Stomach (tissue), 9 donors: ENCODE data around the gene RAMP1. TPM values are rescaled to one million over a fixed set of nuclear protein-coding genes. Genes with fewer than 3 reads are reported as not detected.

Source experiments
- DNase-seq, 2 donors: peaks; one replicate each; pipeline versions ENCODE4 v3.0.0 to v3.0.0-alpha.2; 2013 to 2019
- H3K27ac ChIP-seq, 5 donors: fragments of 200-600 bp in 4 of 5; sonication (generic) in 4 of 5; one replicate each; pipeline ENCODE4 v1.5.1; 2013 to 2019; ENCODE audit warnings: mild to moderate bottlenecking in 1 of 5, moderate library complexity in 1 of 5
- H3K27me3 ChIP-seq, 3 donors: fragments of 200-600 bp; sonication (generic); one replicate each; pipeline ENCODE4 v1.5.1; 2017 to 2019; ENCODE audit warnings: mixed run types in 1 of 3
- H3K36me3 ChIP-seq, 4 donors: fragments of 200-600 bp; sonication (generic); 1 replicate in 3 of 4; 2 replicates in 1 of 4; pipeline ENCODE4 v1.5.1; 2016 to 2019
- H3K4me1 ChIP-seq, 4 donors: fragments of 200-600 bp; sonication (generic); one replicate each; pipeline ENCODE4 v1.5.1; 2016 to 2019
- H3K4me3 ChIP-seq, 4 donors: fragments of 200-600 bp; sonication (generic) in 3 of 4; one replicate each; pipeline ENCODE4 v1.5.1; 2016 to 2019; ENCODE audit warnings: mild to moderate bottlenecking in 1 of 4
- H3K9me3 ChIP-seq, 4 donors: fragments of 200-600 bp; sonication (generic); one replicate each; pipeline ENCODE4 v1.5.1; 2016 to 2019
- CTCF ChIP-seq, 7 experiments: fragments of 450-650 bp in 4 of 7; fragments of 200-600 bp in 3 of 7; sonication (generic) in 3 of 7; IDR thresholded peaks; one replicate each; pipeline ENCODE4 v1.5.1; 2016 to 2019; ENCODE audit warnings: antibody characterized with exemption in 7 of 7, control low read depth in 2 of 7, mild to moderate bottlenecking in 1 of 7
- EP300 ChIP-seq: sonication (generic); formaldehyde crosslinking; IDR thresholded peaks from one replicate; pipeline ENCODE4 v1.6.1; 2017; ENCODE audit warnings: antibody characterized with exemption
- POLR2A ChIP-seq, 4 donors: fragments of 450-650 bp; IDR thresholded peaks; one replicate each; pipeline ENCODE4 v1.6.1; 2016; ENCODE audit warnings: antibody characterized with exemption in 4 of 4, control low read depth in 2 of 4, mild to moderate bottlenecking in 1 of 4, moderate library complexity in 1 of 4
- POLR2AphosphoS5 ChIP-seq, 3 donors: sonication (generic); formaldehyde crosslinking; IDR thresholded peaks; one replicate each; pipeline ENCODE4 v1.6.1; 2016; ENCODE audit warnings: antibody characterized with exemption in 3 of 3
- WGBS, 5 donors: extraction: QIAGEN DNeasy Blood & Tissue Kit in 3 of 5; methylation state at CpG; one replicate each; pipeline versions ENCODE4 v1.1.5 to v1.1.7; 2013 to 2018; 5-methylcytosine and 5-hydroxymethylcytosine counted together
- intact Hi-C: fragments of 100-400 bp; cut with DNase I; formaldehyde crosslinking; loops from one replicate; pipeline ENCODE4 v1.15.1; 2023; ENCODE audit warnings: low total_unique reads
- polyA plus RNA-seq, 3 donors: library from polyadenylated mRNA; stranded (reverse); fragments of 200-250 nt; gene quantifications; one replicate each; pipeline ENCODE4 v1.2.3, GENCODE V29; 2013
- total RNA-seq, 5 donors: library from RNA; depleted of rRNA; stranded (reverse); fragments of >200 nt; gene quantifications; one replicate each; pipeline versions ENCODE4 v1.1.0 to v1.2.3, GENCODE V29; 2014 to 2016
- donor health status: healthy with polysubstance abuse.
- donor health status: Bipolar disorder and iron deficiency.
- donor health status: healthy.

RAMP1 gene
- total and polyA plus RNA-seq, 8 donors = 0.87 to 113 (median 31.8) TPM

- intact Hi-C loops = no loop called here
- DNase-seq = no peak
- TF ChIP-seq POLR2A (IDR thresholded peaks at IDR 0.05) (no peak), EP300 (no peak)
- peaks cover 0 to 6% (median 0%) of the 10 kb centered on the region in 4 donors for H3K36me3 ChIP-seq
- no peak overlapping the region for H3K27ac ChIP-seq
- H3K27me3 ChIP-seq = no peaks in the 10 kb centered on the region
- peaks cover 0 to 7% (median 0%) of the 10 kb centered on the region in 4 donors for H3K9me3 ChIP-seq
- no peak overlapping the region for H3K4me3 ChIP-seq
- 90 to 96% (median 94%) methylated on average over 9 to 12 of the region's 12 CpGs for WGBS, 5 donors
- no peaks in the 10 kb centered on the region for H3K4me1 ChIP-seq
Measured at GRCh38 chr2:237910576-237911362, 51.3 kb downstream of the RAMP1 start.

- TF ChIP-seq POLR2AphosphoS5 (IDR thresholded peaks at IDR 0.05) = no peak
- no peak for TF ChIP-seq POLR2A (IDR thresholded peaks at IDR 0.05)
- no peak for TF ChIP-seq CTCF (IDR thresholded peaks at IDR 0.05)
- no peak for TF ChIP-seq EP300
- Histone ChIP-seq H3K27ac (no peak overlapping the region), H3K36me3 (peaks cover 0 to 6% (median 0%) of the 10 kb centered on the region in 4 donors), H3K4me3 (no peak overlapping the region), H3K27me3 (no peaks in the 10 kb centered on the region), H3K9me3 (peaks cover 0 to 7% (median 0%) of the 10 kb centered on the region in 4 donors), H3K4me1 (no peaks in the 10 kb centered on the region)
- 84 to 94% (median 91%) methylated on average over 14 to 28 of the region's 28 CpGs for WGBS, 5 donors
- intact Hi-C loops = no loop called here
- DNase-seq = no peak
Measured at GRCh38 chr2:237911363-237912017, 52.1 kb downstream of the RAMP1 start.

GRCh38 chr2:237912271-237913192, 53.1 kb downstream of the RAMP1 start:
- intact Hi-C loops = no loop called here
- Histone ChIP-seq H3K4me3 (no peak overlapping the region), H3K4me1 (no peaks in the 10 kb centered on the region), H3K27me3 (no peaks in the 10 kb centered on the region), H3K27ac (peak overlapping the region in 1 of 5 donors; percentile 7), H3K36me3 (no peaks in the 10 kb centered on the region), H3K9me3 (no peaks in the 10 kb centered on the region)
- WGBS, 5 donors = 89 to 93% (median 90%) methylated on average over 17 to 28 of the region's 28 CpGs
- DNase-seq = no peak
- TF ChIP-seq EP300 (no peak), POLR2AphosphoS5 (IDR thresholded peaks at IDR 0.05) (no peak)

GRCh38 chr2:237913193-237913917, 53.9 kb downstream of the RAMP1 start:
- DNase-seq = no peak
- 90 to 94% (median 93%) methylated on average over 8 to 26 of the region's 26 CpGs for WGBS, 5 donors
- TF ChIP-seq POLR2AphosphoS5 (IDR thresholded peaks at IDR 0.05) (no peak), POLR2A (IDR thresholded peaks at IDR 0.05) (no peak), EP300 (no peak), CTCF (IDR thresholded peaks at IDR 0.05) (no peak)
- H3K4me3 ChIP-seq = no peak overlapping the region
- no peaks in the 10 kb centered on the region for H3K9me3 ChIP-seq
- intact Hi-C loops = no loop called here
- H3K36me3 ChIP-seq = no peaks in the 10 kb centered on the region
- H3K27me3 ChIP-seq = no peaks in the 10 kb centered on the region
- H3K4me1 ChIP-seq = no peaks in the 10 kb centered on the region
- H3K27ac ChIP-seq = no peak overlapping the region
